ENCODE results near the gene CAMSAP1. TPM values are rescaled to one million over a fixed set of nuclear protein-coding genes. Genes with fewer than 3 reads are reported as not detected.

CAMSAP1 gene
- total and polyA plus RNA-seq, 9 of the 15 experiments (the other 6 are each of a cell fraction or from before 2014, with no cell fraction given), result 1.5 to 28.8 (median 14.3) TPM

GRCh38 chr9:135790850-135791249, 116.5 kb downstream of the CAMSAP1 start:
- FAIRE-seq (no peak), ATAC-seq (peak; percentile 11; the same call in 1 of the 3 replicates), DNase-seq (ENCODE audit: extremely low read depth in 1 of 4, low spot score in 3 of 4) (peak in 1 of 4 experiments; percentile 19)
- intact Hi-C loops (cut with micrococcal nuclease) (loop anchor here (5.0 to 10.0 kb wide), 3 partner anchors 86 to 351 kb away; partner anchors contain the start of gene KCNT1), in situ Hi-C loops (cut with MboI) (loop anchor here (10.0 kb wide), 1 partner anchor 484 kb away; no protein-coding TSS in a partner anchor)
- Histone ChIP-seq H3K27me3 (ENCODE audit: control insufficient read depth in 2 of 2, insufficient read depth in 2 of 2, low read length in 2 of 2) (peaks cover 43 to 83% of the 10 kb centered on the region in 2 experiments), H3K79me2 (ENCODE audit: control insufficient read depth, insufficient read depth, low read length) (no peaks in the 10 kb centered on the region), H3K4me2 (ENCODE audit: insufficient read depth, low read length) (no peak overlapping the region), H3K4me1 (replicated peaks in 1 of 2; ENCODE audit: control insufficient read depth in 2 of 2, insufficient read depth in 2 of 2, low read length in 2 of 2) (peaks cover 0 to 63% of the 10 kb centered on the region in 2 experiments; a peak in 2 of 5 replicates), H3K4me3 (no peak overlapping the region), H3K9me1 (ENCODE audit: control insufficient read depth, insufficient read depth, low read length) (no peaks in the 10 kb centered on the region), H2AFZ (ENCODE audit: low read depth, low read length) (no peak overlapping the region), H4K20me1 (replicated peaks; ENCODE audit: control insufficient read depth, insufficient read depth, low read length) (peaks cover 7% of the 10 kb centered on the region; the same call in 1 of the 2 replicates), H3K27ac (ENCODE audit: extremely low read depth, low read depth, low read length) (no peak overlapping the region), H3K9ac (ENCODE audit: insufficient read depth in 1 of 2, low read depth in 2 of 2, low read length in 2 of 2) (no peak overlapping the region), H3K9me3 (replicated peaks; ENCODE audit: control insufficient read depth, insufficient read depth, low read depth, low read length) (no peaks in the 10 kb centered on the region), H3K36me3 (ENCODE audit: control insufficient read depth, insufficient read depth, low read length) (no peaks in the 10 kb centered on the region)
- TF ChIP-seq BACH1 (tag; IDR thresholded peaks at IDR 0.05) (no peak), ZNF239 (CRISPR knock-in tag; IDR thresholded peaks at IDR 0.05) (no peak), MAFK (IDR thresholded peaks at IDR 0.05; ENCODE audit: low read length) (no peak)
- TF ChIP-seq, protein P1, sequence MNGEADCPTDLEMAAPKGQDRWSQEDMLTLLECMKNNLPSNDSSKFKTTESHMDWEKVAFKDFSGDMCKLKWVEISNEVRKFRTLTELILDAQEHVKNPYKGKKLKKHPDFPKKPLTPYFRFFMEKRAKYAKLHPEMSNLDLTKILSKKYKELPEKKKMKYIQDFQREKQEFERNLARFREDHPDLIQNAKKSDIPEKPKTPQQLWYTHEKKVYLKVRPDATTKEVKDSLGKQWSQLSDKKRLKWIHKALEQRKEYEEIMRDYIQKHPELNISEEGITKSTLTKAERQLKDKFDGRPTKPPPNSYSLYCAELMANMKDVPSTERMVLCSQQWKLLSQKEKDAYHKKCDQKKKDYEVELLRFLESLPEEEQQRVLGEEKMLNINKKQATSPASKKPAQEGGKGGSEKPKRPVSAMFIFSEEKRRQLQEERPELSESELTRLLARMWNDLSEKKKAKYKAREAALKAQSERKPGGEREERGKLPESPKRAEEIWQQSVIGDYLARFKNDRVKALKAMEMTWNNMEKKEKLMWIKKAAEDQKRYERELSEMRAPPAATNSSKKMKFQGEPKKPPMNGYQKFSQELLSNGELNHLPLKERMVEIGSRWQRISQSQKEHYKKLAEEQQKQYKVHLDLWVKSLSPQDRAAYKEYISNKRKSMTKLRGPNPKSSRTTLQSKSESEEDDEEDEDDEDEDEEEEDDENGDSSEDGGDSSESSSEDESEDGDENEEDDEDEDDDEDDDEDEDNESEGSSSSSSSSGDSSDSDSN (IDR thresholded peaks at IDR 0.05; ENCODE audit: borderline replicate concordance in 1 of 2, low read depth in 2 of 2, low read length in 2 of 2), result no peak
- TF ChIP-seq, protein P2, sequence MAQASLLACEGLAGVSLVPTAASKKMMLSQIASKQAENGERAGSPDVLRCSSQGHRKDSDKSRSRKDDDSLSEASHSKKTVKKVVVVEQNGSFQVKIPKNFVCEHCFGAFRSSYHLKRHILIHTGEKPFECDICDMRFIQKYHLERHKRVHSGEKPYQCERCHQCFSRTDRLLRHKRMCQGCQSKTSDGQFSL (CRISPR knock-in tag; IDR thresholded peaks at IDR 0.05), result peak; percentile 52; the same call in 1 of the 2 replicates
- TF ChIP-seq, protein P2 (tag; IDR thresholded peaks at IDR 0.05), result no peak
- no TSS peak for BruUV-seq (replicated peaks)
- CTCF ChIA-PET (ENCODE audit: low intra/inter-chr PET ratio), result no interaction called here
- WGBS (ENCODE audit: insufficient coverage, low coverage, missing lambda C conversion rate), result 6% methylated on average over 11 of the region's 11 CpGs
- POLR2A ChIA-PET, result interaction anchor here (0.6 to 1.0 kb wide), 3 partner anchors 10 to 343 kb away, joined by 3 read pairs; no protein-coding TSS in a partner anchor
